ENCODE results near the gene RACGAP1. TPM values are rescaled to one million over a fixed set of nuclear protein-coding genes. Genes with fewer than 3 reads are reported as not detected.

The RACGAP1 gene
- total and polyA plus RNA-seq, 2 of the 4 experiments (the other 2 are of a cell fraction), result 37.9 to 110 TPM

DNA sequence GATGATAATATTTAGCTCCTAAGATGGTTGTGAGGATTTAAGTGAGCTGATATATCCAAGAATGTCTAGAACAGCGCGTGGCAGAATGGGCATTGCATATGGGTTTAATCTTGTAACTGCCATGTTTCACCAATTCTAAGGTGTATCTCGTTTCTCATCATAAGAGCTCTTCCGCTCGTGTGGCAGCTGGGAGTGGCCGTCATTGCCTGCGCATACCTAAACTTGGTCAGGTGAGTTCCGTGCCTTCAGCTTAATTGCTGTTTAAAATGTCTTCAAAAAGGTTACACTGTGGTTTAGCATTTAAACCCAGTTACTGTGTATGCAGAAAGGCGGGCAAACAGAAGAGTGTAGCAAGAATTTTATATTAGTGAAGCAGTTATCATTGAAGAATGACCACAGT is 79.2 kb downstream of the RACGAP1 start:
- H3K4ac ChIP-seq (ENCODE audit: low read depth, low read length), result no peak overlapping the region
- H4K8ac ChIP-seq (ENCODE audit: low read depth in 2 of 2, low read length in 2 of 2), result no peak overlapping the region
- H3K9me1 ChIP-seq (ENCODE audit: insufficient read depth, low read length), result 0 out of 2 replicates have a peak, but pooled peaks cover 3% of the 10 kb centered on the region
- H2AK5ac ChIP-seq (ENCODE audit: low read depth, low read length), result no peak overlapping the region
- no peak overlapping the region for H2AFZ ChIP-seq (replicated peaks; ENCODE audit: low read length, poor library complexity)
- intact Hi-C loops (cut with micrococcal nuclease) (no loop called here), dilution Hi-C loops (cut with HindIII; ENCODE audit: low sequenced_read_pairs, unreplicated experiment) (no loop called here), in situ Hi-C loops (cut with MboI; ENCODE audit: low sequenced_read_pairs) (no loop called here)
- no peak overlapping the region for H3K14ac ChIP-seq (replicated peaks; ENCODE audit: low read depth, low read length)
- ATAC-seq (ENCODE audit: low read depth) (no peak), DNase-seq (no peak)
- H3K18ac ChIP-seq (ENCODE audit: low read depth, low read length), result no peak overlapping the region
- H3K36me3 ChIP-seq (ENCODE audit: control insufficient read depth, insufficient read depth, low read length), result no peaks in the 10 kb centered on the region
- WGBS, 2 experiments (ENCODE audit: extremely low coverage in 2 of 2, insufficient read length in 1 of 2), result 77% methylated on average over 8 of the region's 9 CpGs; no CpG with 5 or more reads in 1 of the 2 experiments
- no peak overlapping the region for H4K91ac ChIP-seq (ENCODE audit: insufficient read depth, low read depth, low read length)
- no peak overlapping the region for H2BK20ac ChIP-seq (ENCODE audit: low read depth, low read length)
- no peak overlapping the region for H2BK5ac ChIP-seq (ENCODE audit: low read depth, low read length, poor library complexity, severe bottlenecking)
- TF ChIP-seq MXI1 (IDR thresholded peaks at IDR 0.05; ENCODE audit: borderline replicate concordance, low read depth, low read length) (no peak), NFE2L2 (IDR thresholded peaks at IDR 0.05; ENCODE audit: low read depth, low read length) (no peak), RFX5 (IDR thresholded peaks at IDR 0.05; ENCODE audit: low read depth, low read length) (no peak), MAFK (IDR thresholded peaks at IDR 0.05; ENCODE audit: low read depth, low read length) (no peak), FOS (IDR thresholded peaks at IDR 0.05; ENCODE audit: low read depth, low read length) (no peak), BHLHE40 (IDR thresholded peaks at IDR 0.05; ENCODE audit: low read depth, low read length) (no peak), RAD21 (IDR thresholded peaks at IDR 0.05; ENCODE audit: low read length) (no peak), RCOR1 (IDR thresholded peaks at IDR 0.05; ENCODE audit: insufficient replicate concordance, low read length) (no peak), SMC3 (IDR thresholded peaks at IDR 0.05; ENCODE audit: low read depth, low read length) (no peak), CHD1 (IDR thresholded peaks at IDR 0.05; ENCODE audit: low read depth, low read length) (no peak), MAZ (IDR thresholded peaks at IDR 0.05; ENCODE audit: borderline replicate concordance, low read depth, low read length) (no peak), POLR2A (IDR thresholded peaks at IDR 0.05; ENCODE audit: low read depth, low read length) (no peak), CEBPB (IDR thresholded peaks at IDR 0.05; ENCODE audit: low read depth, low read length) (no peak)
- TF ChIP-seq, protein P1, sequence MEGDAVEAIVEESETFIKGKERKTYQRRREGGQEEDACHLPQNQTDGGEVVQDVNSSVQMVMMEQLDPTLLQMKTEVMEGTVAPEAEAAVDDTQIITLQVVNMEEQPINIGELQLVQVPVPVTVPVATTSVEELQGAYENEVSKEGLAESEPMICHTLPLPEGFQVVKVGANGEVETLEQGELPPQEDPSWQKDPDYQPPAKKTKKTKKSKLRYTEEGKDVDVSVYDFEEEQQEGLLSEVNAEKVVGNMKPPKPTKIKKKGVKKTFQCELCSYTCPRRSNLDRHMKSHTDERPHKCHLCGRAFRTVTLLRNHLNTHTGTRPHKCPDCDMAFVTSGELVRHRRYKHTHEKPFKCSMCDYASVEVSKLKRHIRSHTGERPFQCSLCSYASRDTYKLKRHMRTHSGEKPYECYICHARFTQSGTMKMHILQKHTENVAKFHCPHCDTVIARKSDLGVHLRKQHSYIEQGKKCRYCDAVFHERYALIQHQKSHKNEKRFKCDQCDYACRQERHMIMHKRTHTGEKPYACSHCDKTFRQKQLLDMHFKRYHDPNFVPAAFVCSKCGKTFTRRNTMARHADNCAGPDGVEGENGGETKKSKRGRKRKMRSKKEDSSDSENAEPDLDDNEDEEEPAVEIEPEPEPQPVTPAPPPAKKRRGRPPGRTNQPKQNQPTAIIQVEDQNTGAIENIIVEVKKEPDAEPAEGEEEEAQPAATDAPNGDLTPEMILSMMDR (conservative IDR thresholded peaks at IDR 0.05; ENCODE audit: low read depth, low read length), result no peak
- TF ChIP-seq, protein P2, sequence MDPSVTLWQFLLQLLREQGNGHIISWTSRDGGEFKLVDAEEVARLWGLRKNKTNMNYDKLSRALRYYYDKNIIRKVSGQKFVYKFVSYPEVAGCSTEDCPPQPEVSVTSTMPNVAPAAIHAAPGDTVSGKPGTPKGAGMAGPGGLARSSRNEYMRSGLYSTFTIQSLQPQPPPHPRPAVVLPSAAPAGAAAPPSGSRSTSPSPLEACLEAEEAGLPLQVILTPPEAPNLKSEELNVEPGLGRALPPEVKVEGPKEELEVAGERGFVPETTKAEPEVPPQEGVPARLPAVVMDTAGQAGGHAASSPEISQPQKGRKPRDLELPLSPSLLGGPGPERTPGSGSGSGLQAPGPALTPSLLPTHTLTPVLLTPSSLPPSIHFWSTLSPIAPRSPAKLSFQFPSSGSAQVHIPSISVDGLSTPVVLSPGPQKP (IDR thresholded peaks at IDR 0.05; ENCODE audit: borderline replicate concordance, low read depth, low read length), result no peak
- TF ChIP-seq, protein P3, sequence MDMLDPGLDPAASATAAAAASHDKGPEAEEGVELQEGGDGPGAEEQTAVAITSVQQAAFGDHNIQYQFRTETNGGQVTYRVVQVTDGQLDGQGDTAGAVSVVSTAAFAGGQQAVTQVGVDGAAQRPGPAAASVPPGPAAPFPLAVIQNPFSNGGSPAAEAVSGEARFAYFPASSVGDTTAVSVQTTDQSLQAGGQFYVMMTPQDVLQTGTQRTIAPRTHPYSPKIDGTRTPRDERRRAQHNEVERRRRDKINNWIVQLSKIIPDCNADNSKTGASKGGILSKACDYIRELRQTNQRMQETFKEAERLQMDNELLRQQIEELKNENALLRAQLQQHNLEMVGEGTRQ (IDR thresholded peaks at IDR 0.05; ENCODE audit: low read depth, low read length), result no peak
- H3K23ac ChIP-seq (ENCODE audit: low read depth, low read length), result no peak overlapping the region
- no TSS peak for BruUV-seq (replicated peaks)
- ChIA-PET CTCF (interaction anchor here (0.6 to 1.8 kb wide), 12 partner anchors 9 to 276 kb away, joined by 3 to 15 read pairs (median 6); no protein-coding TSS in a partner anchor), POLR2A (ENCODE audit: unreplicated experiment) (no interaction called here)
- no peak overlapping the region for H3K4me2 ChIP-seq (ENCODE audit: low read depth, low read length)
- H3K56ac ChIP-seq (ENCODE audit: extremely low read depth, insufficient read depth, low read length), result no peak overlapping the region
- no peak overlapping the region for H2AK9ac ChIP-seq (replicated peaks; ENCODE audit: low read depth, low read length, poor library complexity)
- H4K20me1 ChIP-seq (ENCODE audit: insufficient read depth, low read length), result no peaks in the 10 kb centered on the region
- no peak overlapping the region for H2BK120ac ChIP-seq (ENCODE audit: low read depth, low read length)
- no peaks in the 10 kb centered on the region for H3K9me3 ChIP-seq (ENCODE audit: control insufficient read depth, insufficient read depth, low read length)
- H2BK15ac ChIP-seq (ENCODE audit: low read depth, low read length), result no peak overlapping the region
- peaks cover 14% of the 10 kb centered on the region for H3K27me3 ChIP-seq (ENCODE audit: control insufficient read depth, insufficient read depth, low read length)
- no peak overlapping the region for H3K4me3 ChIP-seq (ENCODE audit: insufficient read depth, low read depth, low read length)
- H3K9ac ChIP-seq (ENCODE audit: low read depth, low read length), result no peak overlapping the region
- no peaks in the 10 kb centered on the region; the same call in 1 of the 2 replicates for H3K4me1 ChIP-seq (ENCODE audit: control insufficient read depth, insufficient read depth, low read length)
- H3K27ac ChIP-seq (ENCODE audit: insufficient read depth, low read length), result no peak overlapping the region
- no peaks in the 10 kb centered on the region for H3K79me1 ChIP-seq (ENCODE audit: low read depth in 1 of 2, low read length in 2 of 2)
- no peak overlapping the region for H4K5ac ChIP-seq (ENCODE audit: low read depth, low read length)

All from IMR-90 (cell line).